HG03175 (cell line): ENCODE data around the gene KRR1.
"Not testable (repeated sequence)": the region's sequence is repeated elsewhere in the genome, so short reads cannot be mapped to it uniquely, and the experiment has no call there.

Source experiments
- ATAC-seq: cut with Tn5 transposase; IDR thresholded peaks from one replicate; pipeline ENCODE4 v1.9.1; 2021; ENCODE audit warnings: mild to moderate bottlenecking, moderate library complexity; ENCODE audit not compliant: unreplicated experiment

KRR1 gene

GRCh38 chr12:75526655-75527511 lies 15.5 kb upstream of the KRR1 start:
- peak; percentile 95 for ATAC-seq

GRCh38 chr12:75525263-75525662 lies 13.9 kb upstream of the KRR1 start:
- ATAC-seq = no peak

GRCh38 chr12:75522124-75522523 lies 10.7 kb upstream of the KRR1 start:
- ATAC-seq = not testable (repeated sequence)

- ATAC-seq = not testable (repeated sequence)
Measured at GRCh38 chr12:75521224-75521623, 9.8 kb upstream of the KRR1 start.

GRCh38 chr12:75509621-75510020 lies 1.8 kb downstream of the KRR1 start:
- no peak for ATAC-seq

- no peak for ATAC-seq
Measured at GRCh38 chr12:75508159-75508558, 3.2 kb downstream of the KRR1 start.

GRCh38 chr12:75507086-75507485 lies 4.3 kb downstream of the KRR1 start:
- ATAC-seq = no peak

- ATAC-seq = peak; percentile 53
Measured at GRCh38 chr12:75505706-75506312, 5.6 kb downstream of the KRR1 start.

GRCh38 chr12:75503866-75504265 lies 7.5 kb downstream of the KRR1 start:
- no peak for ATAC-seq

- no peak for ATAC-seq
Measured at GRCh38 chr12:75503459-75503858, 8.0 kb downstream of the KRR1 start.

- ATAC-seq = no peak
Measured at GRCh38 chr12:75491169-75491568, 20.2 kb downstream of the KRR1 start.

- ATAC-seq = peak; percentile 39
Measured at GRCh38 chr12:75489613-75490210, 21.7 kb downstream of the KRR1 start.

GRCh38 chr12:75489187-75489586 lies 22.2 kb downstream of the KRR1 start:
- no peak for ATAC-seq

GRCh38 chr12:75488553-75488952 lies 22.9 kb downstream of the KRR1 start:
- ATAC-seq = peak; percentile 40

- ATAC-seq = no peak
Measured at GRCh38 chr12:75487308-75487707, 24.1 kb downstream of the KRR1 start.

- ATAC-seq = not testable (repeated sequence)
Measured at GRCh38 chr12:75484450-75484849, 27.0 kb downstream of the KRR1 start.

GRCh38 chr12:75483431-75483830 lies 28.0 kb downstream of the KRR1 start:
- ATAC-seq = no peak

GRCh38 chr12:75482646-75483045 lies 28.8 kb downstream of the KRR1 start:
- ATAC-seq = peak; percentile 15

GRCh38 chr12:75481774-75482173 lies 29.6 kb downstream of the KRR1 start:
- ATAC-seq = no peak

- peak; percentile 19 for ATAC-seq
Measured at GRCh38 chr12:75481013-75481705, 30.2 kb downstream of the KRR1 start.

- peak; percentile 89 for ATAC-seq
Measured at GRCh38 chr12:75480469-75480949, 30.9 kb downstream of the KRR1 start, which contains the start of gene GLIPR1. Gene GLIPR1, plus strand, starts transcription at chr12:75480755. Its CDS starts 126 bp downstream, at chr12:75480881.
